Stomach (tissue), 9 donors: ENCODE data around the gene SLC2A10. TPM values are rescaled to one million over a fixed set of nuclear protein-coding genes. Genes with fewer than 3 reads are reported as not detected.

Source experiments
- DNase-seq, 2 donors: peaks; one replicate each; pipeline versions ENCODE4 v3.0.0 to v3.0.0-alpha.2; 2013 to 2019
- H3K27ac ChIP-seq, 5 donors: fragments of 200-600 bp in 4 of 5; sonication (generic) in 4 of 5; one replicate each; pipeline ENCODE4 v1.5.1; 2013 to 2019; ENCODE audit warnings: mild to moderate bottlenecking in 1 of 5, moderate library complexity in 1 of 5
- H3K27me3 ChIP-seq, 3 donors: fragments of 200-600 bp; sonication (generic); one replicate each; pipeline ENCODE4 v1.5.1; 2017 to 2019; ENCODE audit warnings: mixed run types in 1 of 3
- H3K36me3 ChIP-seq, 4 donors: fragments of 200-600 bp; sonication (generic); 1 replicate in 3 of 4; 2 replicates in 1 of 4; pipeline ENCODE4 v1.5.1; 2016 to 2019
- H3K4me1 ChIP-seq, 4 donors: fragments of 200-600 bp; sonication (generic); one replicate each; pipeline ENCODE4 v1.5.1; 2016 to 2019
- H3K4me3 ChIP-seq, 4 donors: fragments of 200-600 bp; sonication (generic) in 3 of 4; one replicate each; pipeline ENCODE4 v1.5.1; 2016 to 2019; ENCODE audit warnings: mild to moderate bottlenecking in 1 of 4
- H3K9me3 ChIP-seq, 4 donors: fragments of 200-600 bp; sonication (generic); one replicate each; pipeline ENCODE4 v1.5.1; 2016 to 2019
- EP300 ChIP-seq: sonication (generic); formaldehyde crosslinking; IDR thresholded peaks from one replicate; pipeline ENCODE4 v1.6.1; 2017; ENCODE audit warnings: antibody characterized with exemption
- POLR2A ChIP-seq, 4 donors: fragments of 450-650 bp; IDR thresholded peaks; one replicate each; pipeline ENCODE4 v1.6.1; 2016; ENCODE audit warnings: antibody characterized with exemption in 4 of 4, control low read depth in 2 of 4, mild to moderate bottlenecking in 1 of 4, moderate library complexity in 1 of 4
- POLR2AphosphoS5 ChIP-seq, 3 donors: sonication (generic); formaldehyde crosslinking; IDR thresholded peaks; one replicate each; pipeline ENCODE4 v1.6.1; 2016; ENCODE audit warnings: antibody characterized with exemption in 3 of 3
- WGBS, 5 donors: extraction: QIAGEN DNeasy Blood & Tissue Kit in 3 of 5; methylation state at CpG; one replicate each; pipeline versions ENCODE4 v1.1.5 to v1.1.7; 2013 to 2018; 5-methylcytosine and 5-hydroxymethylcytosine counted together
- intact Hi-C: fragments of 100-400 bp; cut with DNase I; formaldehyde crosslinking; loops from one replicate; pipeline ENCODE4 v1.15.1; 2023; ENCODE audit warnings: low total_unique reads
- polyA plus RNA-seq, 3 donors: library from polyadenylated mRNA; stranded (reverse); fragments of 200-250 nt; gene quantifications; one replicate each; pipeline ENCODE4 v1.2.3, GENCODE V29; 2013
- total RNA-seq, 5 donors: library from RNA; depleted of rRNA; stranded (reverse); fragments of >200 nt; gene quantifications; one replicate each; pipeline versions ENCODE4 v1.1.0 to v1.2.3, GENCODE V29; 2014 to 2016
- TF ChIP-seq, protein P1 (sequence below), 7 experiments: fragments of 450-650 bp in 4 of 7; fragments of 200-600 bp in 3 of 7; sonication (generic) in 3 of 7; IDR thresholded peaks; one replicate each; pipeline ENCODE4 v1.5.1; 2016 to 2019; ENCODE audit warnings: antibody characterized with exemption in 7 of 7, control low read depth in 2 of 7, mild to moderate bottlenecking in 1 of 7
- donor health status: healthy with polysubstance abuse.
- donor health status: Bipolar disorder and iron deficiency.
- donor health status: healthy.

SLC2A10 gene
- total and polyA plus RNA-seq, 8 donors: 8.5 to 66.1 (median 21.2) TPM

- Histone ChIP-seq H3K27me3 (no peaks in the 10 kb centered on the region), H3K36me3 (peaks cover 0 to 23% (median 14%) of the 10 kb centered on the region in 4 donors), H3K27ac (peak overlapping the region; percentile 92 to 99 (median 97)), H3K4me3 (peak overlapping the region; percentile 70 to 88 (median 82)), H3K9me3 (no peaks in the 10 kb centered on the region), H3K4me1 (peaks cover 18 to 56% (median 46%) of the 10 kb centered on the region in 4 donors)
- WGBS, 5 donors: 9 to 14% (median 11%) methylated on average over 17 to 20 of the region's 20 CpGs
- TF ChIP-seq EP300 (no peak), POLR2A (IDR thresholded peaks at IDR 0.05) (no peak), POLR2AphosphoS5 (IDR thresholded peaks at IDR 0.05) (no peak)
- TF ChIP-seq, protein P1, sequence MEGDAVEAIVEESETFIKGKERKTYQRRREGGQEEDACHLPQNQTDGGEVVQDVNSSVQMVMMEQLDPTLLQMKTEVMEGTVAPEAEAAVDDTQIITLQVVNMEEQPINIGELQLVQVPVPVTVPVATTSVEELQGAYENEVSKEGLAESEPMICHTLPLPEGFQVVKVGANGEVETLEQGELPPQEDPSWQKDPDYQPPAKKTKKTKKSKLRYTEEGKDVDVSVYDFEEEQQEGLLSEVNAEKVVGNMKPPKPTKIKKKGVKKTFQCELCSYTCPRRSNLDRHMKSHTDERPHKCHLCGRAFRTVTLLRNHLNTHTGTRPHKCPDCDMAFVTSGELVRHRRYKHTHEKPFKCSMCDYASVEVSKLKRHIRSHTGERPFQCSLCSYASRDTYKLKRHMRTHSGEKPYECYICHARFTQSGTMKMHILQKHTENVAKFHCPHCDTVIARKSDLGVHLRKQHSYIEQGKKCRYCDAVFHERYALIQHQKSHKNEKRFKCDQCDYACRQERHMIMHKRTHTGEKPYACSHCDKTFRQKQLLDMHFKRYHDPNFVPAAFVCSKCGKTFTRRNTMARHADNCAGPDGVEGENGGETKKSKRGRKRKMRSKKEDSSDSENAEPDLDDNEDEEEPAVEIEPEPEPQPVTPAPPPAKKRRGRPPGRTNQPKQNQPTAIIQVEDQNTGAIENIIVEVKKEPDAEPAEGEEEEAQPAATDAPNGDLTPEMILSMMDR (IDR thresholded peaks at IDR 0.05): no peak
- intact Hi-C loops: no loop called here
- no peak for DNase-seq
Observed at GRCh38 chr20:46688151-46689081, 21.0 kb upstream of the SLC2A10 start.

DNA sequence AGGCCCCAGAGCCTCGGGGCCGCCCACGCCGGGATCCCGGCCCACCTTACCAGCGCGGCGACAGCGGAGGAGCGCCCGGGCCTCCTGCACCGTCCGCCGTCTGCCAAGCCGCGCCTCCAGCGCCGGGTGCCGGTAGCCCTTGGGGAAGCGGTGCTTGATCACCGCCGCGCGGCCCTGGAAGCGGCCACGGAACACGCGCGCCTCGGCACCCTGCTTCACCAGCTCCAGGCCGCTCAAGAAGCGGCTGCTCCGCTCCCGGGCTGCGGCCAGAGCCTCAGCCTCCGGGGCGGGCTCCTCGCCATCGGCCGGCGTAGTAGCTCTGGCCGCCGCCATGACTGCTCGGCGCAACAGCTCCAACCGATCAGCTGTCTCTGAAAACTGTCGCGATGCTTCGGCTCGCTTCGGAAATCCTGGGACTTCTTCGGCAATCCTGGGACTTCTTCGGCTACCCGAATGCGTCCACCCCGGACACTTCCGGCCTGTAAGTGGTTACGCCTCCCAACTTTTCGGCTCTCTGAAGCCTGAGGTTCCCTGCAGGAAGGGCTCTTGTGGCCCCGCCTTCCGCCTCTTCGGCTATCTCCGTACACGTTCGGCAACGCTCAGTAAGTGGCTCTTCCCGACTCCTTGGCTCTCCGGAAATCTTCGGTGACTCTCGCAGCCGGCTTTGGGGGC, 20.2 kb upstream of the SLC2A10 start, which contains the start of gene TP53RK:
Gene TP53RK, minus strand, starts transcription at position 363 of the 672 bp plus-strand sequence. Its CDS starts 30 bp downstream, at position 333.
- DNase-seq: peak; percentile 99 to 100
- intact Hi-C loops: no loop called here
- no peaks in the 10 kb centered on the region for H3K9me3 ChIP-seq
- TF ChIP-seq, protein P1 (IDR thresholded peaks at IDR 0.05): peak in 4 of 7 experiments; percentile 28 to 40 (median 34)
- TF ChIP-seq POLR2A (IDR thresholded peaks at IDR 0.05): peak in 2 of 4 donors; percentile 41 to 66
- TF ChIP-seq POLR2AphosphoS5 (IDR thresholded peaks at IDR 0.05): peak; percentile 61 to 90 (median 88)
- no peak for TF ChIP-seq EP300
- H3K4me3 ChIP-seq: peak within 1 kb of the TSS; percentile 70 to 88 (median 82)
- H3K27me3 ChIP-seq: no peaks in the 10 kb centered on the region
- H3K36me3 ChIP-seq: peaks cover 0 to 23% (median 14%) of the 10 kb centered on the region in 4 donors
- WGBS, 5 donors: 0 to 1% (median 0%) methylated on average over 30 to 71 of the region's 71 CpGs
- peaks cover 15 to 48% (median 39%) of the 10 kb centered on the region in 4 donors for H3K4me1 ChIP-seq
- H3K27ac ChIP-seq: peak within 1 kb of the TSS; percentile 92 to 99 (median 97)

GRCh38 chr20:46689754-46690085, 19.7 kb upstream of the SLC2A10 start:
- peak overlapping the region; percentile 92 to 99 (median 97) for H3K27ac ChIP-seq
- WGBS, 5 donors: 0 to 1% (median 1%) methylated on average over 12 of the region's 12 CpGs
- intact Hi-C loops: no loop called here

More at GRCh38 chr20:46689754-46690085, 19.7 kb upstream of the SLC2A10 start:
- H3K27me3 ChIP-seq: no peaks in the 10 kb centered on the region
- no peaks in the 10 kb centered on the region for H3K9me3 ChIP-seq
- H3K4me1 ChIP-seq: peaks cover 15 to 43% (median 34%) of the 10 kb centered on the region in 4 donors
- peak overlapping the region; percentile 70 to 88 (median 82) for H3K4me3 ChIP-seq
- DNase-seq: no peak
- TF ChIP-seq POLR2AphosphoS5 (IDR thresholded peaks at IDR 0.05): peak in 1 of 3 donors; percentile 4
- TF ChIP-seq, protein P1 (IDR thresholded peaks at IDR 0.05): no peak
- H3K36me3 ChIP-seq: peaks cover 0 to 21% (median 14%) of the 10 kb centered on the region in 4 donors
